ENCODE data around the gene TRIM2. TPM values are rescaled to one million over a fixed set of nuclear protein-coding genes. Genes with fewer than 3 reads are reported as not detected.

TRIM2 gene
- total RNA-seq, 3 donors from 2014 or later = 26.7 to 109 (median 52.4) TPM

DNA sequence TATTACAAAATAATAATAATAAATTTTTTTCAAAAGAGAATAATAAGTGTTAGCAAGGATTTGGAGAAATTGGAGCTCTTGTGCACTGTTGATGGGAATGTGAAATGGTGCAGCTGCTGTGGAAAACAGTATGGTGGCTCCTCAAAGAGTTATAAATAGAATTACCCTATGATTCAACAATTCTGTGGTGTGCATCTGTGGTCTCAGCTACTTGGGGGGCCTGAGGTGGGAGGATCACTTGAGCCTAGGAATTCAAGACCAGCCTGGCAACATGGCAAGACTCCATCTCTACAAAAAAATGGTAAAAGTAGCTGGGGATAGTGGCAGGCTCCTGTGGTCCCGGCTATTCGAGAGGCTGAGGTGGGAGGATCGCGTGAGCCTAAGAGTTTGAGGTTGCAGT is 159.8 kb downstream of the TRIM2 start:
- no peaks in the 10 kb centered on the region for H3K36me3 ChIP-seq
- DNase-seq (ENCODE audit: low spot score in 2 of 2) = no peak
- H3K9me3 ChIP-seq = no peaks in the 10 kb centered on the region
- H3K27ac ChIP-seq = no peak overlapping the region
- no peaks in the 10 kb centered on the region for H3K4me1 ChIP-seq
- H3K27me3 ChIP-seq = no peaks in the 10 kb centered on the region
- intact Hi-C loops (cut with DNase I; ENCODE audit: low total_unique reads) = no loop called here
- H3K4me3 ChIP-seq = no peak overlapping the region
- TF ChIP-seq CTCF (IDR thresholded peaks at IDR 0.05) (no peak), POLR2AphosphoS5 (IDR thresholded peaks at IDR 0.05) (no peak), POLR2A (IDR thresholded peaks at IDR 0.05) (no peak)

DNA sequence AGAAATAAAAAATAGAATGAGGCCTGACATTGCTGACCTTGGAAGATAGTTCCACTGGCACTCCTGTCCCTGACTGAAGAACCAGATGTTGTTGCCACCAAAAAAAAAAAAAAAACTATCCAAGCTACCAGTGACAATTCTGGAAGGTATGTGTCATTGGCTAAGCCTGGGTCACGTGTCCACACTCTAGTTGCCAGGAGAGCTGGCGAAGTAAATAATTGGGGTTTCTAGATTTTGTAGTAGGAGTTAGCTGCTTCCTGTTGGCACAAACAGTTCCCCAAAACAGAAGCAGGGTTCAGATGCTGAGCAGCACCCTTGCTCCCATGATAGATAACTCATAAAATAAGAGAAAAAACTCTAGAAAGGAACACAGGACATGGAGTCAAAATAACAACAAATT is 160.8 kb downstream of the TRIM2 start:
- no peaks in the 10 kb centered on the region for H3K4me1 ChIP-seq
- no peak for TF ChIP-seq POLR2AphosphoS5 (IDR thresholded peaks at IDR 0.05)
- TF ChIP-seq POLR2A (IDR thresholded peaks at IDR 0.05) = no peak
- no peak for TF ChIP-seq CTCF (IDR thresholded peaks at IDR 0.05)
- H3K27ac ChIP-seq = no peak overlapping the region
- no peaks in the 10 kb centered on the region for H3K27me3 ChIP-seq
- H3K36me3 ChIP-seq = no peaks in the 10 kb centered on the region
- no peak for DNase-seq (ENCODE audit: low spot score in 2 of 2)
- no peak overlapping the region for H3K4me3 ChIP-seq
- intact Hi-C loops (cut with DNase I; ENCODE audit: low total_unique reads) = no loop called here
- H3K9me3 ChIP-seq = no peaks in the 10 kb centered on the region

- Histone ChIP-seq H3K4me1 (no peaks in the 10 kb centered on the region), H3K27ac (no peak overlapping the region), H3K36me3 (no peaks in the 10 kb centered on the region), H3K4me3 (no peak overlapping the region), H3K9me3 (no peaks in the 10 kb centered on the region), H3K27me3 (no peaks in the 10 kb centered on the region)
- no peak for DNase-seq (ENCODE audit: low spot score in 2 of 2)
- TF ChIP-seq CTCF (IDR thresholded peaks at IDR 0.05) (no peak), POLR2A (IDR thresholded peaks at IDR 0.05) (no peak), POLR2AphosphoS5 (IDR thresholded peaks at IDR 0.05) (no peak)
- intact Hi-C loops (cut with DNase I; ENCODE audit: low total_unique reads) = no loop called here
Observed at GRCh38 chr4:153366486-153366885, 162.2 kb downstream of the TRIM2 start.

DNA sequence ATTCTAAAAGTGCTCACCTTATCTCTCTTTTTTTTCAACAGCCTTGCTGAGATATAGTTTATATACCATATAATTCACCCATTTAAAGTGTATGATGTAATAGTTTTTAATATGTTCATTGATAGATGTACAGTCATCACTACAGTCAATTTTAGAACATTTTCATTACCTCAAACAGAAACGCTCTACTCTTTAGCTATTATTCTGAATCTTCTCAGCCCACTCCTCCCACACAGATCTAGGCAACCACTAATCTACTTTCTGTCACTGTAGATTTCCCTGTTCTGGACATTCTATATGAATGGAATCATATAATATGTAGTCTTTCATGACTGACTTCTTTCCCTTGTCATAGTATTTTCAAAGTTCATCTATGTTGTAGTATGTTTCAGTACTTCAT is 162.8 kb downstream of the TRIM2 start:
- Histone ChIP-seq H3K36me3 (no peaks in the 10 kb centered on the region), H3K27me3 (no peaks in the 10 kb centered on the region), H3K9me3 (no peaks in the 10 kb centered on the region), H3K27ac (no peak overlapping the region), H3K4me3 (no peak overlapping the region), H3K4me1 (no peaks in the 10 kb centered on the region)
- intact Hi-C loops (cut with DNase I; ENCODE audit: low total_unique reads) = no loop called here
- no peak for DNase-seq (ENCODE audit: low spot score in 2 of 2)
- TF ChIP-seq POLR2A (IDR thresholded peaks at IDR 0.05) (no peak), CTCF (IDR thresholded peaks at IDR 0.05) (no peak), POLR2AphosphoS5 (IDR thresholded peaks at IDR 0.05) (no peak)

DNA sequence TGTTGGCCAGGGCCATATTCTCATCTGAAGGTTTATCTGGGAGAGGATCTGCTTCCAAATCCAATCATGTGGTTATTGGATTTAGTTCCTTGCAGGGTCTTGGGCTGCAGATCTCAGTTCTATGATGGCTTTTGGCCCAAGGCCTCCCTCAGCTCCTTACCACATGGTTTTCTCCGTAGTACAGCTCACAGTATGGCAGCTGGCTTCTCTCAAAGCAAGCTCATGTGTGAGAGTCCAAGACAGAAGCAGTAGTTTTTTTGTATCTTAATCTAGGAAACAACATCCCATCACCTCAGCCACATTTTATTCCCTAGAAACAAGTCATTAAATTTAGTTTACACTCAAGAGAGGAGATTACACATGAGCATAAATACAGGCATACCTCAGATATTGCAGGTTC is 164.8 kb downstream of the TRIM2 start:
- Histone ChIP-seq H3K27me3 (no peaks in the 10 kb centered on the region), H3K36me3 (no peaks in the 10 kb centered on the region), H3K27ac (no peak overlapping the region), H3K9me3 (peaks cover 0 to 11% of the 10 kb centered on the region in 2 donors), H3K4me3 (no peak overlapping the region), H3K4me1 (no peaks in the 10 kb centered on the region)
- TF ChIP-seq CTCF (IDR thresholded peaks at IDR 0.05) (no peak), POLR2AphosphoS5 (IDR thresholded peaks at IDR 0.05) (no peak), POLR2A (IDR thresholded peaks at IDR 0.05) (no peak)
- DNase-seq (ENCODE audit: low spot score in 2 of 2) = no peak
- intact Hi-C loops (cut with DNase I; ENCODE audit: low total_unique reads) = no loop called here
